T-helper 22 cell (primary cell): Measurements from ENCODE around the gene GSC2.

ENCODE experiments used
- DNase-seq: peaks from one replicate; pipeline ENCODE4 v3.0.0-alpha.2; 2020; ENCODE audit warnings: low read depth

The GSC2 gene

GRCh38 chr22:19119949-19120348 lies 30.1 kb downstream of the GSC2 start:
- no peak for DNase-seq

- no peak for DNase-seq
Measured at GRCh38 chr22:19118329-19118880, 31.7 kb downstream of the GSC2 start.

- no peak for DNase-seq
Measured at GRCh38 chr22:19117111-19117512, 33.0 kb downstream of the GSC2 start.

GRCh38 chr22:19115628-19116027 lies 34.5 kb downstream of the GSC2 start:
- no peak for DNase-seq

DNA sequence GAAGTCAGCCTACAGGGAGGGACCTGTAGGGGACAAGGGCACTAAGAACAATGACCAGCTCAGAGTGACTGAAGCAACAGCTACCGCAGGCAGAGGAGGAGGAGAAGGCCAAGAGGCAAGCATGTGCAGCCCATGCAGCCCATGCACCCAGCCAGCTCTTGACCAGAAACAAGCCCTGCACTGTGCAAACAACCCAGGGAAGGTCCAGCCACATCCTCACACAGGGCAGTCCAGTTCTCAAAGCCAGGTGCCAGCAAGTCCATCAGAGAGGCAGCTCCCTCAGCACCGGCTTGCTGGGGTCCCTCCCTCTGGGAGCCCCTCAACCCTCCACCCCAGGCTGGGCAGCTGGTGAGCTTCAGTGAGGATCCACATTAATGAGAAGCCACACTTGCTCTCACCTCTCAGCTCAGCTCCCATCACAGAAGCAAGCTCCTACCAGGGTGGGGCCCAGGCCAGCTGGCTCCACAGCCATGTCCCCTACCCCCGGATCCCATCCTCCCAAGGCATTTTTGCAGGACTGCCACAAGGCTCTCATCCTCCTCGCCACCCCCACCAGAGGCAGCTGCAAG lies 35.0 kb downstream of the GSC2 start:
- no peak for DNase-seq

GRCh38 chr22:19113429-19113828 lies 36.7 kb downstream of the GSC2 start:
- no peak for DNase-seq

- no peak for DNase-seq
Measured at GRCh38 chr22:19111584-19111983, 38.5 kb downstream of the GSC2 start.

DNA sequence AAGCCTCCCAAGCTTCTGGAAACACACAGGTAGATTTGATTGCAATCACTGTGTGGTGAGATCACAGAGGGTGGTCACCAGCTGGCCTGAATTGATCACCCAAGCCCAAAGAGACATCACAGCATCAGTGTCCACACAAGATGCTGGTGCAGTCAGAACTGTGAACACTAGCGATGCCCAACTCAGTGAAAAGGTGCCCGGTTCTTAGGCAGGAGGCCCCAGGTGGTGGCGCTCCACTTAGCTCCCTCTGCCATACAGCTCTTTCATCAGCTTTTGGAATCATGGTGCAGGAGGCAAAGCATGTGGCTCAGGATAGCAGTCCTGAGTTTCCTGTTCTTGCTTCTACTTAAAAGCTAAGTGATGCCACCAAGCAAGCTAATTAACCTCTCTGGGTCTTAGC lies 39.0 kb downstream of the GSC2 start:
- no peak for DNase-seq

DNA sequence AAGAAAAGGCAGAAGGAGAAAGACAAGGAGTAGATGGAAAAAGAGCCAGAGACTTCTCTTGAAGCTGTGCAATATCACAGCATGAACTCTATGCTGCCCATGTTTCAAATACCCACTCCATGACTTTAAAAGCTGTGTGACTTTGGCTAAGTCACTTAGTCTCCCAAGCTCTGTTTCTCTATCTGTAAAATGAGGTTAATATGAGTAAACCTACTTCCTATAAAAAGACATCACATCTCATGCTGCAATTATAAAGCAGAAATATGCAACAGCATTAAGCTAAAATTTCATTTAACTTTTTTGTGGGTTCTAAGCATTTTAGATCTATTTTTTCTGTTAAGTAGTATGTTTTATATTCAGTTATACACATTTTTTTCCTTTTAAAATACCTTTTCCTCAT lies 39.4 kb downstream of the GSC2 start:
- no peak for DNase-seq

GRCh38 chr22:19110064-19110458 lies 40.0 kb downstream of the GSC2 start:
- DNase-seq = no peak

DNA sequence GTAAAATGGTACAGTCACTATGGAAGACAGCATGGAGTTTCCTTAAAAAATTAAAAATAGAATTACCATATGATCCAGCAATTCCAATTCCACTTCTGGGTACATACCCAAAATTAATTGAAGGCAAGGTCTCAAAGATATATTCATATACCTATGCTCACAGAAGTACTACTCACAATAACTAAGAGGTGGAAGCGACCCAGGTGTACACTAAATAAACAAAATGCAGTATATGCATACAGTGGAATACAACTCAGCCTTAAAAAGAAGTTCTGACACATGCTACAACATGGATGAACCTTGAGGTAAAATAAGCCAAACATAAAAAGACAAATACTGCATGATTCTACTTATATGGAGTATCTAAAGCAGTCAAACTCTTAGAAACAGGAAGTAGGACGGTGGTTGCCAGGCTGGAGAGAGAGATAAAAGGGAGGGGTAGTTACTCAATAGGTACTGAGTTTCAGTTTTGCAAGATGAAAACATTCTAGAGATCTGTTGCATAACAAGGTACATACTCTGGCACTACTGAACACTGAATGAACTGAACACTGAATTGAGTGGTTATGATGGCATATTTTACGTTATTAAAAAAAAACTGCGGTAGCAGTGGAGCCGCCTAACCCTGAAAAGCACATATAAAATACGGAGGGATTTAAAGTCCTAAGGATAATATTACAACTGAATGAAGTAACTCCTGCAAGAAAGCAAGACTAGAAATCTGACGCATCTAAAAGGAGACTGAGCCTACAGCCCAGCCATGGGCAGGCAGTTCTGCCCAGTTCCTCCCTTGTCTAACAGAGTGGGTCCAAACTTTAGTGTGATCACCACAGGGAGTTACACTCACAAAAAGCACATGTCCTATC lies 40.7 kb downstream of the GSC2 start:
- DNase-seq = peak; percentile 40

DNA sequence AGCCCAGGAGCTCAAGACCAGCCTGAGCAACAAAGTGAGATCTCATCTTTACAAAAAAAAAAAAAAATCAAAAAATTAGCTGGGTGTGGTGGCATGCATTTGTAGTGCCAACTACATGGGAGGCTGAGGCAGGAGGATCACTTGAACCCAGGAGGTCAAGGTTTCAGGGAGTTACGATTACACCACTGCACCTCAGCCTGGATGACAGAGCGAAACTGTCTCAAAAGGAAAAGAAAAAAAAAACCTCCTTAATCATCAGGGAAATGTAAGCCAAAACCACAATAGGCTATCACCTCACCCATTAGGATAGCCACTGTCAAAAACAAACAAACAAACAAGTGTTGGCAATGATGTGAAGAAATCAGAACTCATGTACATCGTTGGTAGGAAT lies 41.3 kb downstream of the GSC2 start:
- no peak for DNase-seq

GRCh38 chr22:19107730-19108074 lies 42.4 kb downstream of the GSC2 start:
- DNase-seq = no peak

DNA sequence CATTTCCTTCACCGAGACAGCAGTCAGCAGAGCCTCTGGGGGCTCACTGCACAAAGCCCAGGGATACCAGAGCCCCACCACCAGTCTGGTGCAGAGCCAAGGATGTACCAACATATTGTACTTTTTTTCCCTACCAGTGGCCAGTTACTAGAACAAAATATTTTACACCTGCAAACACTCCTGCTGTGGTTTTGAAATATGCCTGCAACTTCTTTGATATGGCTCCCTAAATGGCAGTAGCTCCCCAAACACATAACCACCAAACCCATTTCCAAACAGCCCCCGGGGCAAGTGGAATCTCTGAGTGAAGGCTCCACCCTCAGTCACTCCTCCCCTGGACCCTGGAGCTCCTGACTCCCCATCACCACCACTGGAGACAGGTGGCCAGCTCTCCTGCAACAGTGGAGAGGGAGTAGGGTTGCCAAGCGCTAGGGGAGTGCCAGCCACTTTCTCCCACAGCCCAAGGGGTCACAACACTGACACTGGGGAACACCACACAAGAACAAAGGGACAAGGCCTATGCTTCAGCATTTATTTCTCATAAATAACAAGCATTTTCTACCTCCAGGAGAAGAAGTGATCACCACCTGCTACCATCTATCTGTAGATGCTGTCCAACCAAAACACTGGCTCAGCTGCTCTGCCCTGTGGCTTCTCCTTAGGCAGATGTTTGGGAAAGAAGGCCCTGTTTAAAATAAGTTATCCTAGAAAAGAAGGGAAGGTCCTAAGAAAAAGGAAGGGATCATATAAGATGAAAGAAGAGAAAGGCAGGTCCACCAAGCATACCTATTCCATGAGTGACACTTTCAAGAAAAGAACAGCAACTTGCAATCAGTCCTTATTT lies 43.0 kb downstream of the GSC2 start:
- DNase-seq = no peak

DNA sequence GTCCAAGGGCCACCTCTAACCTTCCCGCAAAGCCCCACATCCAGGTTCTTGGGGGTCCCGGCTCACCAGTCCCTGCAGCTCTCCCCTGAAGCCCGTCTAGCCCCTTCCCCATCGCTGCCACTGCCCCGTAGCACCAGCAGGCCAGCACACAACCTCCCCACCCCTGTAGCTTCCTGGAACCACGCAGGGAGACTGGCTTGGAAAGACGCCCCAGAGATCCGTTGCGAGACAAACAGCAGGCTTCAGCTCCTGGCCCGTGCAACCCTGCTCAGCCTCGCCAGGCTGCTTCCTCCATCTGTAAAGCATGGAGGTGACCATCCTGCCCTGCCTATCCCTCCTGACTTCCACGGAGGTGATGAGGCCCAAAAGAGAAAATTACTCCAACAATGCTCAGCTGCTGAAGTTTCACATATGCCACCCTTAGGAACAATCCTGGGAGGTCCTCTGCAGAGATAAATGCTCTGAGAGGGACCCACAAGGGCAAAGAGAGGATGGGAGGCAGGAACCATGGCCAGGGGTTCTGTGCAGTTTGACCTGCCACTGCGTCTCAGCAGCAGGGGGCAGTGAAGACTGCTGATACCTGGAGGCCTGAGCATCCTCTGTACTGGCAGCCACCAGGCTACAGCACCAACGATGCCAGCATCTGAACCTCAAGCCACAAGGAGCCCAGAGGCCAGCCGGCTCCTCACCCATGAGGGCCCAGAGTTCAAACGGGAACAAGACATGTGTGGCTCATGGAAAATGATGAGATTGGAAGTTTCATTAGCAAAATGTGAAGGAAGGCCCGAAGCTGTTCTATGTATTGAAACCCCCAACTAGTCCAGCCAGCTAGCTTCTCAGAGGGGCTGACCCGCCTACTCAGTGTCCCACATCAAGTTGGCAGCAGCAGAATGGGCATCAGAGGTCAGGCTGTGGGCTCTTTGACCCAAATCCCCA lies 44.0 kb downstream of the GSC2 start:
- peak; percentile 18 for DNase-seq

DNA sequence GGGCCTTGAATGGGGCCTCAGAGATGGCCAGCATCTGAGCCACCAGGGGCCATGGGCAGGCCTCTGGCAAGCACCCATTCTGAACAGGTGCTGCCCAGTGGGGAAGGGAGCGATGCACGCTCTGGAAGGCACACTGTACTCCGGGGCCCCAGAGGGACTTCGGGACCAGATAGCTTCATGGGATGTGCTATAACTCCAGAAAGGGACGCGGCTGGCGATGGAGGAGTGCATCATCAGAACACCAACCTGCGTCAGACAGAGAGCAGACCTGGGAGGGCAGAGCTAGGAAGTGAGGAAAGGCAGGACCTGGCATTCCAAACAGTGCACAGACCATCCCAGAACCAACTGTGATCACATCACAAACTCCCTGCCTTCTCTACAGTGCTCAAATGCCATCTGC lies 44.6 kb downstream of the GSC2 start:
- no peak for DNase-seq

DNA sequence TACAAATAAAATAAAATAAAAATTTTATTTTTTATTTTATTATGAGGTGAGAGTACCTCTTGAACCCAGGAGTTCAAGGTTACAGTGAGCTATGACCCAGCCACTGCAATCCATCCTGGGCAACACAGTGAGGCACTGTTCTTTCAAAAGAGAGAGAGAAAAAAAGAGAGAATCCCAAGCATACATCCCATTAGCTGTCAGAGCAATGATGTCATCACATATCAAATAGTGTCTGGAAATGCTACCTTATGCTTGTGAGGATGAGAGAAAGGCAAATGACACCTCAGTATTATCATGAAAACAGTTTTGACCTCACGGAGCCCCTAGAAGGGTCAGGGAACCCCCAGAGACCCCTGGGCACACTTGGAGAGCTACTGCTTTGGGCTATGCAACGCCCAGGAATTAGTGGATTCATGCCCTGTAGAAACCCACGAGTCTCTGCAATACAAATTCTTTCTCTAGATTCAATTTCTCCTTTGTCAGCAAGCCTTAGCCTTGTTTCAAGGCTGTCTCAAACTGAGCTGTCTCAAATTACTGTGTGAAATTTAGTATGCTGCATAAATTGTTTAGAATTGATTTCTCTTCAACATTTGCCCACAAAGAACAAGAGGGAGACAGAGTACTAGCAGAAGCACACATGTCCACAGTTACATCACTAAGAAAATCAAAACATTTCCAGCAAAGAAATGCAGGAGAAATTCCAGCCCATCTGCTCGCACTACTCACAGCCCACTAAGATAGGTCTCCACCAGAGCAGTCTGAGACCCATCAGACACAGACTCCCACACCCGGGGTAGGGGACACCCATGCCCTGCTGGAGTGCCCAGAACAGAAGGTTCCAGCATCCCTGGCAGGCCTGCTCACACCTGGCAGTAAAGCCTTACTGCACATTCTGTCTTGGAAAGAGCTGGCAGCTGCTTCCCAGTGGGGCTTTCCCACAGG lies 45.9 kb downstream of the GSC2 start:
- DNase-seq = no peak

DNA sequence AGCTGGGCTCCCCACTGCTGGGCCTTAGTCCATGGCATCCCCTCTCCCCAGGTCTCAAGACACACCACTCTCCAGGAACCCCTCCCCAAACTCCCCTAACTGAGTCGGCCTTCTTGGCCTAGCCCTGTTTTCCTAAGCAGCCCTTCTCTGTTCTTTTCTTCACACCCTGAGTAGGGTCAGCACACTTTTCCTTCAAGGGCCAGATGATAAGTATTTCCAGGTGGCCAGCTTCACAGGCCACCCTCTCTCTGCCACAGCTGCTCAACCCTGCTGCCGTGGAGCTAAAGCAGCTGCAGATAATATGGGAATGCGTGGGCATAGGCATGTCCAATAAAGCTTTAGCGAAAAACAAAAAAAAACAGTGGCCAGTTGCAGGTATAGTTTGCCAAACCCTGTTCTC lies 51.9 kb downstream of the GSC2 start:
- no peak for DNase-seq

GRCh38 chr22:19097518-19097917 lies 52.6 kb downstream of the GSC2 start:
- no peak for DNase-seq
